Thyroid gland (tissue), 4 donors: ENCODE results near the gene GALNT17. TPM values are rescaled to one million over a fixed set of nuclear protein-coding genes. Genes with fewer than 3 reads are reported as not detected.

Source experiments
- DNase-seq, 2 donors: peaks; one replicate each; pipeline ENCODE4 v3.0.0-alpha.2; 2019
- H3K27ac ChIP-seq, 3 donors: fragments of 200-600 bp; sonication (generic); 1 replicate in 2 of 3; 2 replicates in 1 of 3; pipeline ENCODE4 v1.5.1; 2016 to 2019; ENCODE audit warnings: mild to moderate bottlenecking in 1 of 3, moderate library complexity in 1 of 3
- H3K27me3 ChIP-seq: fragments of 200-600 bp; sonication (generic); one replicate; pipeline ENCODE4 v1.5.1; 2019
- H3K36me3 ChIP-seq, 2 donors: fragments of 200-600 bp; sonication (generic); one replicate each; pipeline ENCODE4 v1.5.1; 2016 to 2019
- H3K4me1 ChIP-seq, 2 donors: fragments of 200-600 bp; sonication (generic); one replicate each; pipeline ENCODE4 v1.5.1; 2017 to 2019
- H3K4me3 ChIP-seq, 3 donors: fragments of 200-600 bp; sonication (generic); replicated peaks in 1 of 3; 1 replicate in 2 of 3; 2 replicates in 1 of 3; pipeline ENCODE4 v1.5.1; 2016; ENCODE audit warnings: mild to moderate bottlenecking in 1 of 3
- H3K9me3 ChIP-seq: fragments of 200-600 bp; sonication (generic); one replicate; pipeline ENCODE4 v1.5.1; 2017
- CTCF ChIP-seq, 6 experiments: fragments of 200-600 bp in 3 of 6; fragments of 450-650 bp in 3 of 6; sonication (generic) in 3 of 6; IDR thresholded peaks; one replicate each; pipeline ENCODE4 v1.5.1; 2016 to 2019; ENCODE audit warnings: antibody characterized with exemption in 6 of 6, mild to moderate bottlenecking in 2 of 6, inconsistent platforms in 1 of 6, moderate library complexity in 1 of 6
- POLR2A ChIP-seq, 2 donors: fragments of 450-650 bp; IDR thresholded peaks; one replicate each; pipeline ENCODE4 v1.6.1; 2017; ENCODE audit warnings: antibody characterized with exemption in 2 of 2, mild to moderate bottlenecking in 2 of 2, moderate library complexity in 1 of 2
- WGBS, 2 donors: methylation state at CpG; one replicate each; pipeline ENCODE4 v1.1.5; 2017; 5-methylcytosine and 5-hydroxymethylcytosine counted together
- intact Hi-C: fragments of 100-400 bp; cut with DNase I; formaldehyde crosslinking; loops from one replicate; pipeline ENCODE4 v1.15.1; 2023
- total RNA-seq, 4 donors: library from RNA; depleted of rRNA; stranded (reverse); fragments of >200 nt; gene quantifications; one replicate each; pipeline ENCODE4 v1.2.3, GENCODE V29; 2016

The GALNT17 gene
- total RNA-seq, 4 donors from 2014 or later, result 5.8 to 63.8 (median 37.1) TPM

- intact Hi-C loops, result no loop called here
- Histone ChIP-seq H3K4me1 (no peaks in the 10 kb centered on the region), H3K27me3 (no peaks in the 10 kb centered on the region), H3K9me3 (no peaks in the 10 kb centered on the region), H3K4me3 (no peak overlapping the region), H3K36me3 (no peaks in the 10 kb centered on the region), H3K27ac (no peak overlapping the region)
- no peak for DNase-seq
- 43 to 49% methylated on average over 1 of the region's 1 CpG for WGBS, 2 donors
- no peak for TF ChIP-seq POLR2A (IDR thresholded peaks at IDR 0.05)
- TF ChIP-seq CTCF (IDR thresholded peaks at IDR 0.05), result no peak
Measured at GRCh38 chr7:71334541-71334940, 202.6 kb downstream of the GALNT17 start.

GRCh38 chr7:71338866-71339265 lies 206.9 kb downstream of the GALNT17 start:
- no peaks in the 10 kb centered on the region for H3K27me3 ChIP-seq
- H3K27ac ChIP-seq, result no peak overlapping the region
- H3K4me1 ChIP-seq, result no peaks in the 10 kb centered on the region
- no peaks in the 10 kb centered on the region for H3K9me3 ChIP-seq
- WGBS, 2 donors, result 66 to 68% methylated on average over 2 of the region's 2 CpGs
- H3K36me3 ChIP-seq, result no peaks in the 10 kb centered on the region
- intact Hi-C loops, result no loop called here
- no peak for DNase-seq
- H3K4me3 ChIP-seq, result no peak overlapping the region
- no peak for TF ChIP-seq CTCF (IDR thresholded peaks at IDR 0.05)
- TF ChIP-seq POLR2A (IDR thresholded peaks at IDR 0.05), result no peak

GRCh38 chr7:71339924-71340323 lies 208.0 kb downstream of the GALNT17 start:
- H3K4me3 ChIP-seq, result no peak overlapping the region
- H3K9me3 ChIP-seq, result no peaks in the 10 kb centered on the region
- no peaks in the 10 kb centered on the region for H3K27me3 ChIP-seq
- no peaks in the 10 kb centered on the region for H3K4me1 ChIP-seq
- 71 to 79% methylated on average over 1 of the region's 1 CpG for WGBS, 2 donors
- intact Hi-C loops, result no loop called here
- H3K36me3 ChIP-seq, result no peaks in the 10 kb centered on the region
- TF ChIP-seq POLR2A (IDR thresholded peaks at IDR 0.05) (no peak), CTCF (IDR thresholded peaks at IDR 0.05) (no peak)
- no peak overlapping the region for H3K27ac ChIP-seq
- no peak for DNase-seq

GRCh38 chr7:71342202-71342601 lies 210.3 kb downstream of the GALNT17 start:
- no peaks in the 10 kb centered on the region for H3K36me3 ChIP-seq
- H3K9me3 ChIP-seq, result no peaks in the 10 kb centered on the region
- no peaks in the 10 kb centered on the region for H3K4me1 ChIP-seq
- intact Hi-C loops, result no loop called here
- no peak overlapping the region for H3K27ac ChIP-seq
- no peak overlapping the region for H3K4me3 ChIP-seq
- no peak for DNase-seq
- no peak for TF ChIP-seq CTCF (IDR thresholded peaks at IDR 0.05)
- TF ChIP-seq POLR2A (IDR thresholded peaks at IDR 0.05), result no peak
- H3K27me3 ChIP-seq, result no peaks in the 10 kb centered on the region

- no peaks in the 10 kb centered on the region for H3K36me3 ChIP-seq
- no peaks in the 10 kb centered on the region for H3K27me3 ChIP-seq
- no peak overlapping the region for H3K27ac ChIP-seq
- TF ChIP-seq CTCF (IDR thresholded peaks at IDR 0.05), result no peak
- no peak for TF ChIP-seq POLR2A (IDR thresholded peaks at IDR 0.05)
- H3K4me1 ChIP-seq, result no peaks in the 10 kb centered on the region
- intact Hi-C loops, result no loop called here
- H3K4me3 ChIP-seq, result no peak overlapping the region
- H3K9me3 ChIP-seq, result no peaks in the 10 kb centered on the region
- DNase-seq, result no peak
Measured at GRCh38 chr7:71343039-71343438, 211.1 kb downstream of the GALNT17 start.
